HG03439 (cell line): ENCODE data around the gene TNNT2.

Experiments used
- ATAC-seq: cut with Tn5 transposase; IDR thresholded peaks from one replicate; pipeline ENCODE4 v1.9.1; 2021; ENCODE audit warnings: mild to moderate bottlenecking, moderate library complexity; ENCODE audit not compliant: unreplicated experiment

TNNT2 gene

DNA sequence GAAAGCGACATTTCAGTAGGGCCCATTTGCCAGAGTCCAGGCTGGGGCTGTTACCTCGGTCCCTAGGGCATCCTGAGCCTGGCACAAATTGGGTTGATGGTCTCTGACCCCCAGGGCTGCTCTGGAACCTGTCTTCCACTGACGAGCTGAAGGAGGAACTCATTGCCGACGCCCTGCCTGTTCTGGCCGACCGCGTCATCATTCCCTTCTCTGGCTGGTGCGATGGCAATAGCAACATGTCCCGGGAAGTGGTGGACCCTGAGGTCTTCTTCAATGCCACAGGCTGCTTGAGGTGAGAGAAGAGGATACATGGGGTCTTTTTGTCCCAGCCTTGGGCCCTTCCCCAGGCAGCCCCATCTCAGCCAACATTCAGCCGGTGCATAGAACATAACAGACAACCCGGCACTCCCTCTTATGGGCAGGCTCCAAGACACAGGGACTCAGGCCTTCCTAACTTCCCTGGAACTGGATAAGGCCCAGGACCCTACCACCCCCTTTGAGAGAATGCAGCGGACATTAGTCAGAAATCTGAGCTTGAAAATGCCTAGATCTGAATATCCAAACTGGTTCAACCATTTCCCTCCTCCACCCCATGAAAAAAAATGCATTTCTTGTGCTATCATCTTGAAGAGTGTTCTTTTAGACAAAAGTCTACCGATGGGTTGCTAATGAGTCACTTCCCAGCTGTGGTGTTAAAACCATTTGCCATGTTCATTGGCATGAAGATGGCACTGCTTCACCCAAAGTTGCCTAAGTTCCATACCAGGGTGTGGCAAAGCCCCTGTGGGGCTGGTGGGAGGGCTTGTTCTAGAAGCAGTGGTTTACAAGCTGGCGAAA is 58.8 kb downstream of the TNNT2 start:
- ATAC-seq, result no peak

DNA sequence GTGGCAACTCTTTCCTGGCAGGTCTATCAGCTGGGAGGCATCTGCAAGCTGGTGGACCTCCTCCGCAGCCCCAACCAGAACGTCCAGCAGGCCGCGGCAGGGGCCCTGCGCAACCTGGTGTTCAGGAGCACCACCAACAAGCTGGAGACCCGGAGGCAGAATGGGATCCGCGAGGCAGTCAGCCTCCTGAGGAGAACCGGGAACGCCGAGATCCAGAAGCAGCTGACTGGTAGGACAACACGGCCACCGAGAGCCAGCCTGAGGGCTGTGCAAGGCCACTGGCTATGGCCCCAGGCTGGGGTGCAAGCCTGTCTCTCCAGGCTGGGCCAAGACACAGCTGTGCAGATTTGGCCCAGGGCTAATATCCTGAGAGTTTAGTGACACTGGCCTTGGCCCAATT is 59.9 kb downstream of the TNNT2 start:
- ATAC-seq, result no peak

DNA sequence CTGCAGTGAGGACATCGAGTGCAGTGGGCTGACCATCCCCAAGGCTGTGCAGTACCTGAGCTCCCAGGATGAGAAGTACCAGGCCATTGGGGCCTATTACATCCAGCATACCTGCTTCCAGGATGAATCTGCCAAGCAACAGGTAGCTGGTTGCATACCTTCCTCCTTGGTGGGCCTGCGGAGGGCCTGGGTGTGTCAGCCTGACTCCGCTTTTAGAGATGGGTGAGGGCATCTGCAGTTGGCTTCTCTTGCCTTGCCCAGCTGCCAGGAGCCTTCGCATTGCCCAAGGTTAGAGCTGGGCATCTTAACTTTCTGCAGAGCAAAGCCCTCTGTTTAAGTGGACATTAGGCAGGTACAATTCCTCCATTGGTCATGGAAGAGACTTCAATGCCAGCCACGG is 60.9 kb downstream of the TNNT2 start:
- ATAC-seq, result no peak

DNA sequence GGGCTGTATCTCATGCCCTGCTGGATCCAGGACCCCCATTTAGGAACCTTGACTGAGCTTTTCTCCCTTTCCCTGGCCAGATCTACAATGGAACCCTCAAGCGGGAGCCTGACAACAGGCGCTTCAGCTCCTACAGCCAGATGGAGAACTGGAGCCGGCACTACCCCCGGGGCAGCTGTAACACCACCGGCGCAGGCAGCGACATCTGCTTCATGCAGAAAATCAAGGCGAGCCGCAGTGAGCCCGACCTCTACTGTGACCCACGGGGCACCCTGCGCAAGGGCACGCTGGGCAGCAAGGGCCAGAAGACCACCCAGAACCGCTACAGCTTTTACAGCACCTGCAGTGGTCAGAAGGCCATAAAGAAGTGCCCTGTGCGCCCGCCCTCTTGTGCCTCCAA is 64.4 kb downstream of the TNNT2 start:
- no peak for ATAC-seq

DNA sequence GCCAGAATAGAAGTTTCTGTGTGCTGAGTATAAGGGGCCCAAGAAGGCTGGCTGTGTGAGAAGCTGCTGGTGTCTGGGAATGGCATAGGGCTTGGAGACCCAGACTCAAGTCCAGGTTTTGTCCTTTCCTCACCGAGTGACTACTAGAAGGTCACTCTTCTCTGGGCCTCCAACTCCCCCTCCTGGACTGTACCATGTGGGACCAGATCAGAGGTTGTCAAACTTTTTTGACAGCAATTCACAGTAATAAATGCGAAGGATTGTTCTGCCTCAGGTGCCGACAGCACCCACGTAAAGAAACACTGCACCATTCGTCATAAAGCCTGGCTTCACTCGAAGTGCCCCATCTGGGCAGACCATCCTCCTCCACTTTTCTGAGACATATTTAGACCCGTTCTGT is 65.2 kb downstream of the TNNT2 start:
- no peak for ATAC-seq

DNA sequence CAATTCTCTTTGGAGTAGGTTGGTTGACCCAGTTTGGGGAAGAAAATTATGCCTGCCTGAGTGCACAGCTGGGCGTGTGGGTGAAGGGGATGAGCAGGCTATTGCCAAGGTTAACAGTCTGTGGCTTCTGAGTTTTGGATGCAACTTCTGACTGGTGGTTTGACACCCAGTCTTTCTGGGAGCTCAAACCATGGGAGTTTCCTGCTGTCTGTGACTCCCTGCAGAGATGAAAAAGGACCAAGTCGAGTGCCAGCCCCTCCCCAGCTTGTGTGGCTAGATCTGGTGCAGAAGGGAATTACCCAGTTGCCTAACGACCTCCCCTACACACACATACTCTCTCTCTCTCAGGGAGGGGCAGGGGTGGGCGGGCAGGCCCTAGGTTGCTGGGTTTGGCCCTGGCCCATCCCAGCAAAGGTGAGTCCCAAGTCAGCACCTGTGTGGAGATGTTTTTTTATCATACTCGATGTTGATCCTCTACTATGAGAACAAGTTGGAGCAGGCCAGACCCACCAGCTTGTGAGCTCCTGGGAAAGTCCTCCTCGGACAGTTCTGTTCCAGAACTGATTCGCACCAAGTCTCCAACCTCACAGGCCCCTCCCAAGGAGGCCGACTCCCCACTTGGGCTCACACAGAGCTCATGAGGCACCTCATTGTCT is 66.0 kb downstream of the TNNT2 start:
- no peak for ATAC-seq

DNA sequence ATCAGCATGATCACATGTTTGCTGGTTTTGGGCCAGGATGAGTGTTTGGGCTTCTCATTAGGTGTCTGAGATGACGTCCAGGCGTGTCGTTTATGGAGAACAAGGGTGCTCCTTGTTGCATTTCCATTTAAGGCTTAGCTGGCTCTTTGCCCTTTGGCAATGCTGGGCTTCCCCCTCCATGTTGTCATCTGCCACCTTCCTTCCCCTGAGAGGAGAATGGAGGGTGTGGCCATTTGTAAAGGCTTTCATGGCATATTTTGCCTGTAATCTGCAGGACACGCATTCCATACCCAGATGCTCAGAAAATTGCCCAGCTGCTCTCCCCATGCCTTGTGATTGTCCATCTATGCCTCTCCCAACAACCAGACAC is 66.5 kb downstream of the TNNT2 start:
- ATAC-seq, result no peak

DNA sequence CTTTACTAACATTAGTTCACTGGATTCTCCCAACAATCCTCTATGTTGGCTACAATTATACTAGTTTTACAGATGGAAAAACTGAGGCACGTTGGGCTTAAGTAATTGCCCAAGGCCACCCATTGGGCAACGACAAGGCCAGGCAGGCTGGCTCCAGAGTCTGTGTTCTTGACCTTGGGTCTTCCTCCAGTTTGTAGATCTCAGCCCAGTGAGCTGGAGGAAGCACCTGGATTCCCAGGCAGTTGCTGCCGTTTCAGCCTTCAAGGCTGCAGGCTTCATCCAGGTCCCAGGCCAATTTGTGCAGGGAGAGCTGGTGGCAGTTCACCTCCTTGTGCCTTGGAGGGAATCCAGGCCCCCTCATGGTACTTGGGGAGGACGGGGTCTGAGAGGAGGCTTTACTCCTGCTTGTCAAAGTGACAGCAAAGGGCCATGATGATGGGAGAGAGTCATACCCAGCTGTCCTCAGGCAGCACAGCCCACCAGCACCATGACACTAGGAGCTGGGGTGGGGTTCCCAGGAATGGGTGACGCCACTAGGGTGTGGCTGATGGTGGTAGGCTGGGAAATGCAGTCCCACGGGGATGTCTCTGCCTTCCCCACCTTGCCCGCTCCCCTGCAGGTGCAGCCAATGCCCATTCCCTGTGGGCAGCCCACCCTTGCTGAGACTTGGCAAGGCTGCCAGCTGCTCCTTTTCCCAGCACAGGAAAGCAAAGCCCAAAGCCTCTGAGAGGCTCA is 67.1 kb downstream of the TNNT2 start:
- no peak for ATAC-seq

DNA sequence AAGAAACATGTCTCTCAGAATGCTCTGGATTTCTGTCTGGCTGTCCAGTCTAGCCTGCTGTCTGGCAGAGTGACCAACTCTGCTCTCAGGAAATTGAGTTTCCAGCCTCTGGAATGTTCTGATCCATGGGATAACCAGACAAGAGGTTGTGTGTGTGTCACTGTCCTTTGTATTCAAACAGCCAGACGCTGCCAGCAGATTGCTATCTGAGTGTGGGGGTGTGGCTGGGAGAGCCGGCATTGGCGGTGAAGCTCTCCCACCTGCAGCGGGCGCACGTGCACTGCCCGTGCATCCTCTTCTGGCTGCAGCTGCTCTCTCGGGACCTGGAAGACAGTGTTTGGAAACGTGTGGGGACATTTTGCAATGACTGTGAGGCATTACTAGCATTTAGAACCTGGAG is 68.1 kb downstream of the TNNT2 start:
- ATAC-seq, result no peak
